ENCODE data around the gene CENPP. TPM values are rescaled to one million over a fixed set of nuclear protein-coding genes. Genes with fewer than 3 reads are reported as not detected.

The CENPP gene
- total RNA-seq, 1 donor from 2014 or later = 9.3 TPM

GRCh38 chr9:92509050-92509449 is 183.3 kb downstream of the CENPP start:
- DNase-seq (ENCODE audit: extremely low spot score in 2 of 2) = no peak
- H3K27ac ChIP-seq = no peak overlapping the region
- peaks cover 51% of the 10 kb centered on the region for H3K4me1 ChIP-seq
- no peaks in the 10 kb centered on the region for H3K36me3 ChIP-seq
- intact Hi-C loops (cut with DNase I) = loop anchor here (10.0 kb wide), 1 partner anchor 126 kb away; no protein-coding TSS in a partner anchor
- no peak overlapping the region for H3K4me3 ChIP-seq
- H3K27me3 ChIP-seq = no peaks in the 10 kb centered on the region
- no peaks in the 10 kb centered on the region for H3K9me3 ChIP-seq
- TF ChIP-seq, protein P1, sequence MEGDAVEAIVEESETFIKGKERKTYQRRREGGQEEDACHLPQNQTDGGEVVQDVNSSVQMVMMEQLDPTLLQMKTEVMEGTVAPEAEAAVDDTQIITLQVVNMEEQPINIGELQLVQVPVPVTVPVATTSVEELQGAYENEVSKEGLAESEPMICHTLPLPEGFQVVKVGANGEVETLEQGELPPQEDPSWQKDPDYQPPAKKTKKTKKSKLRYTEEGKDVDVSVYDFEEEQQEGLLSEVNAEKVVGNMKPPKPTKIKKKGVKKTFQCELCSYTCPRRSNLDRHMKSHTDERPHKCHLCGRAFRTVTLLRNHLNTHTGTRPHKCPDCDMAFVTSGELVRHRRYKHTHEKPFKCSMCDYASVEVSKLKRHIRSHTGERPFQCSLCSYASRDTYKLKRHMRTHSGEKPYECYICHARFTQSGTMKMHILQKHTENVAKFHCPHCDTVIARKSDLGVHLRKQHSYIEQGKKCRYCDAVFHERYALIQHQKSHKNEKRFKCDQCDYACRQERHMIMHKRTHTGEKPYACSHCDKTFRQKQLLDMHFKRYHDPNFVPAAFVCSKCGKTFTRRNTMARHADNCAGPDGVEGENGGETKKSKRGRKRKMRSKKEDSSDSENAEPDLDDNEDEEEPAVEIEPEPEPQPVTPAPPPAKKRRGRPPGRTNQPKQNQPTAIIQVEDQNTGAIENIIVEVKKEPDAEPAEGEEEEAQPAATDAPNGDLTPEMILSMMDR (IDR thresholded peaks at IDR 0.05) = no peak
- TF ChIP-seq POLR2A (IDR thresholded peaks at IDR 0.05) (no peak), POLR2AphosphoS5 (IDR thresholded peaks at IDR 0.05; ENCODE audit: insufficient read depth in 1 of 2, low read depth in 1 of 2) (no peak)

DNA sequence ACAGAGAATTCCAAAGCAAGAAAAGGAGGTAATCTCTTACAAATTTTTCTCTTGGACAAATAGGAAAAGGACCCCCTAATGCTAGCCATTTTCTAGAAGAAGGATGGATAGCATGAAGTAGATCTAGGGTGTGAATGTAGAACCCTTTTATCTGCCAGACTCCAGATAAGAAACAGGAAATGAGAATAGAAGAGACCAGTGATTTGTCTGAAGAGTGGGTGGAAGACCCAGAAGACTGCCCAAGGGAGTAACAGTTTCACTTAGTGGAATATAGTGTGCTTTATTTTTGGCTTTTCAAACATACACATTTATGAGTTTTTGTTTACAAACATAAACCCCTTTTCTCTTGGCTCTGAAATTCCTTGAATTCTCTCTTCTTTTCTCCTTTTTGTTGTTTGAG is 185.0 kb downstream of the CENPP start:
- intact Hi-C loops (cut with DNase I) = no loop called here
- Histone ChIP-seq H3K9me3 (no peaks in the 10 kb centered on the region), H3K4me3 (no peak overlapping the region), H3K27ac (no peak overlapping the region), H3K4me1 (peaks cover 34% of the 10 kb centered on the region), H3K27me3 (no peaks in the 10 kb centered on the region), H3K36me3 (no peaks in the 10 kb centered on the region)
- TF ChIP-seq, protein P1 (IDR thresholded peaks at IDR 0.05) = no peak
- no peak for TF ChIP-seq POLR2AphosphoS5 (IDR thresholded peaks at IDR 0.05; ENCODE audit: insufficient read depth in 1 of 2, low read depth in 1 of 2)
- DNase-seq (ENCODE audit: extremely low spot score in 2 of 2) = no peak

- Histone ChIP-seq H3K27ac (no peak overlapping the region), H3K4me3 (no peak overlapping the region), H3K36me3 (peaks cover 0 to 5% of the 10 kb centered on the region in 2 donors), H3K9me3 (no peaks in the 10 kb centered on the region), H3K4me1 (peaks cover 15% of the 10 kb centered on the region), H3K27me3 (no peaks in the 10 kb centered on the region)
- TF ChIP-seq POLR2A (IDR thresholded peaks at IDR 0.05) (no peak), POLR2AphosphoS5 (IDR thresholded peaks at IDR 0.05; ENCODE audit: insufficient read depth in 1 of 2, low read depth in 1 of 2) (no peak)
- TF ChIP-seq, protein P1 (IDR thresholded peaks at IDR 0.05) = no peak
- no peak for DNase-seq (ENCODE audit: extremely low spot score in 2 of 2)
- intact Hi-C loops (cut with DNase I) = no loop called here
Observed at GRCh38 chr9:92512622-92513021, 186.9 kb downstream of the CENPP start.

- TF ChIP-seq, protein P1 (IDR thresholded peaks at IDR 0.05) = no peak
- TF ChIP-seq POLR2AphosphoS5 (IDR thresholded peaks at IDR 0.05; ENCODE audit: insufficient read depth in 1 of 2, low read depth in 1 of 2) (no peak), POLR2A (IDR thresholded peaks at IDR 0.05) (no peak)
- no peak for DNase-seq (ENCODE audit: extremely low spot score in 2 of 2)
- Histone ChIP-seq H3K4me1 (peaks cover 9% of the 10 kb centered on the region), H3K4me3 (no peak overlapping the region), H3K27me3 (no peaks in the 10 kb centered on the region), H3K36me3 (peaks cover 0 to 5% of the 10 kb centered on the region in 2 donors), H3K9me3 (no peaks in the 10 kb centered on the region), H3K27ac (no peak overlapping the region)
- intact Hi-C loops (cut with DNase I) = no loop called here
Observed at GRCh38 chr9:92513349-92513748, 187.6 kb downstream of the CENPP start.

DNA sequence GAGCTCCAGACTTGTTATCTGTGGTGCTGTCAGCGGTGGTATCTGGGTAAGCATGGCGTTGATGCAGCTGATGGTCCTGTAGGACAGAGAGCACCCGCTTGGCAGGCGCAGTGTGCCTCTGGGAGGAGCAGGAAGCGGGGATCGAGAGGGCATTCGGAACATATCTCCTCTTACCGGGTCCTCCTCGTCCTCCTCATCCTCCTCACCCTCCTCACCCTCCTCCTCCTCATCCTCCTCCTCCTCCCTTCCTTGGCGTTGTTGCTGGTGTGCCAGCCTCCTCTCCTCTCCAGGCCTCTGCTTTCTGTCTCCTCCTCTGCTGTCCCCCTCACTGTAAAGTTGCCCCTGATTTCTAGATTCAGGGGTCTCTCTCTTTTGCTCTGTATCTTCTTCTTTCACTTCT is 188.9 kb downstream of the CENPP start:
- H3K36me3 ChIP-seq = peaks cover 0 to 5% of the 10 kb centered on the region in 2 donors
- TF ChIP-seq POLR2A (IDR thresholded peaks at IDR 0.05) (no peak), POLR2AphosphoS5 (IDR thresholded peaks at IDR 0.05; ENCODE audit: insufficient read depth in 1 of 2, low read depth in 1 of 2) (no peak)
- TF ChIP-seq, protein P1 (IDR thresholded peaks at IDR 0.05) = no peak
- intact Hi-C loops (cut with DNase I) = no loop called here
- H3K4me3 ChIP-seq = no peak overlapping the region
- H3K9me3 ChIP-seq = no peaks in the 10 kb centered on the region
- no peaks in the 10 kb centered on the region for H3K27me3 ChIP-seq
- no peak for DNase-seq (ENCODE audit: extremely low spot score in 2 of 2)
- peaks cover 9% of the 10 kb centered on the region for H3K4me1 ChIP-seq
- H3K27ac ChIP-seq = no peak overlapping the region

Data from vagina (tissue), 2 donors.